HepG2 (cell line): ENCODE results near the gene CCDC106.

Experiments
- AHDC1 ChIP-seq: sonication (generic); formaldehyde crosslinking; IDR thresholded peaks from 2 replicates; pipeline ENCODE4 v1.5.1; 2020; ENCODE audit warnings: mild to moderate bottlenecking, missing genetic modification reagents, borderline replicate concordance
- FOSL1 ChIP-seq: sonication (generic); formaldehyde crosslinking; IDR thresholded peaks from 2 replicates; pipeline ENCODE4 v1.9.0; 2021; ENCODE audit warnings: missing genetic modification reagents, borderline replicate concordance
- HDAC1 ChIP-seq: sonication (generic); formaldehyde crosslinking; IDR thresholded peaks from 2 replicates; pipeline ENCODE4 v1.5.1; 2020; ENCODE audit warnings: mild to moderate bottlenecking, missing genetic modification reagents
- HIVEP1 ChIP-seq: sonication (generic); formaldehyde crosslinking; IDR thresholded peaks from 2 replicates; pipeline ENCODE4 v1.4.0; 2020; ENCODE audit warnings: mild to moderate bottlenecking, missing genetic modification reagents
- MEIS2 ChIP-seq: sonication (generic); formaldehyde crosslinking; IDR thresholded peaks from 2 replicates; pipeline ENCODE4 v1.9.0; 2021; ENCODE audit warnings: mild to moderate bottlenecking, missing genetic modification reagents
- PHB2 ChIP-seq: fragments of 450-650 bp; IDR thresholded peaks from 2 replicates; pipeline ENCODE4 v1.6.1; 2018; ENCODE audit not compliant: partially characterized antibody
- POLR2A ChIP-seq, 2 experiments: IDR thresholded peaks; 2 replicates each; pipeline ENCODE4 v1.6.1; 2011; ENCODE audit warnings: low read depth in 2 of 2, low read length in 2 of 2, mild to moderate bottlenecking in 1 of 2, moderate library complexity in 1 of 2; ENCODE audit not compliant: insufficient read depth in 1 of 2
- POLR2AphosphoS5 ChIP-seq: IDR thresholded peaks from 2 replicates; pipeline ENCODE4 v1.6.1; 2012; ENCODE audit warnings: low read depth, low read length
- REST ChIP-seq, 2 experiments: IDR thresholded peaks; 2 replicates each; pipeline ENCODE4 v1.6.1; 2011 to 2012; ENCODE audit warnings: low read length in 2 of 2, borderline replicate concordance in 1 of 2, low read depth in 1 of 2, mild to moderate bottlenecking in 1 of 2, moderate library complexity in 1 of 2
- ZKSCAN8 ChIP-seq: IDR thresholded peaks from 2 replicates; pipeline ENCODE4 v1.6.1; 2016; ENCODE audit warnings: borderline replicate concordance, missing genetic modification reagents, missing compliant biosample characterization
- ZNF274 ChIP-seq: sonication (generic); formaldehyde crosslinking; IDR thresholded peaks from 2 replicates; pipeline ENCODE4 v1.5.1; 2020; ENCODE audit warnings: mild to moderate bottlenecking, missing genetic modification reagents
- TF ChIP-seq, protein P1 (sequence below): sonication (generic); formaldehyde crosslinking; IDR thresholded peaks from 2 replicates; pipeline ENCODE4 v1.9.0; 2021; ENCODE audit warnings: missing genetic modification reagents, borderline replicate concordance
- TF ChIP-seq, protein P2 (sequence below): sonication (generic); formaldehyde crosslinking; conservative IDR thresholded peaks from 2 replicates; pipeline ENCODE4 v1.4.0; 2020; ENCODE audit warnings: missing genetic modification reagents
- TF ChIP-seq, protein P3 (sequence below): sonication (generic); formaldehyde crosslinking; IDR thresholded peaks from 2 replicates; pipeline ENCODE4 v1.5.0; 2020; ENCODE audit warnings: mild to moderate bottlenecking, missing genetic modification reagents, moderate library complexity

GRCh38 chr19:55694656-55695491 lies 46.9 kb downstream of the CCDC106 start:
- TF ChIP-seq AHDC1: no peak
- TF ChIP-seq ZNF274 (CRISPR knock-in tag): no peak
- TF ChIP-seq, protein P1, sequence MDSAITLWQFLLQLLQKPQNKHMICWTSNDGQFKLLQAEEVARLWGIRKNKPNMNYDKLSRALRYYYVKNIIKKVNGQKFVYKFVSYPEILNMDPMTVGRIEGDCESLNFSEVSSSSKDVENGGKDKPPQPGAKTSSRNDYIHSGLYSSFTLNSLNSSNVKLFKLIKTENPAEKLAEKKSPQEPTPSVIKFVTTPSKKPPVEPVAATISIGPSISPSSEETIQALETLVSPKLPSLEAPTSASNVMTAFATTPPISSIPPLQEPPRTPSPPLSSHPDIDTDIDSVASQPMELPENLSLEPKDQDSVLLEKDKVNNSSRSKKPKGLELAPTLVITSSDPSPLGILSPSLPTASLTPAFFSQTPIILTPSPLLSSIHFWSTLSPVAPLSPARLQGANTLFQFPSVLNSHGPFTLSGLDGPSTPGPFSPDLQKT: no peak
- TF ChIP-seq REST (IDR thresholded peaks at IDR 0.05; ENCODE audit: borderline replicate concordance in 1 of 2, low read depth in 1 of 2, low read length in 2 of 2): no peak
- TF ChIP-seq, protein P2, sequence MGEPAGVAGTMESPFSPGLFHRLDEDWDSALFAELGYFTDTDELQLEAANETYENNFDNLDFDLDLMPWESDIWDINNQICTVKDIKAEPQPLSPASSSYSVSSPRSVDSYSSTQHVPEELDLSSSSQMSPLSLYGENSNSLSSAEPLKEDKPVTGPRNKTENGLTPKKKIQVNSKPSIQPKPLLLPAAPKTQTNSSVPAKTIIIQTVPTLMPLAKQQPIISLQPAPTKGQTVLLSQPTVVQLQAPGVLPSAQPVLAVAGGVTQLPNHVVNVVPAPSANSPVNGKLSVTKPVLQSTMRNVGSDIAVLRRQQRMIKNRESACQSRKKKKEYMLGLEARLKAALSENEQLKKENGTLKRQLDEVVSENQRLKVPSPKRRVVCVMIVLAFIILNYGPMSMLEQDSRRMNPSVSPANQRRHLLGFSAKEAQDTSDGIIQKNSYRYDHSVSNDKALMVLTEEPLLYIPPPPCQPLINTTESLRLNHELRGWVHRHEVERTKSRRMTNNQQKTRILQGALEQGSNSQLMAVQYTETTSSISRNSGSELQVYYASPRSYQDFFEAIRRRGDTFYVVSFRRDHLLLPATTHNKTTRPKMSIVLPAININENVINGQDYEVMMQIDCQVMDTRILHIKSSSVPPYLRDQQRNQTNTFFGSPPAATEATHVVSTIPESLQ (CRISPR knock-in tag): no peak
- no peak for TF ChIP-seq PHB2
- no peak for TF ChIP-seq FOSL1
- TF ChIP-seq, protein P3, sequence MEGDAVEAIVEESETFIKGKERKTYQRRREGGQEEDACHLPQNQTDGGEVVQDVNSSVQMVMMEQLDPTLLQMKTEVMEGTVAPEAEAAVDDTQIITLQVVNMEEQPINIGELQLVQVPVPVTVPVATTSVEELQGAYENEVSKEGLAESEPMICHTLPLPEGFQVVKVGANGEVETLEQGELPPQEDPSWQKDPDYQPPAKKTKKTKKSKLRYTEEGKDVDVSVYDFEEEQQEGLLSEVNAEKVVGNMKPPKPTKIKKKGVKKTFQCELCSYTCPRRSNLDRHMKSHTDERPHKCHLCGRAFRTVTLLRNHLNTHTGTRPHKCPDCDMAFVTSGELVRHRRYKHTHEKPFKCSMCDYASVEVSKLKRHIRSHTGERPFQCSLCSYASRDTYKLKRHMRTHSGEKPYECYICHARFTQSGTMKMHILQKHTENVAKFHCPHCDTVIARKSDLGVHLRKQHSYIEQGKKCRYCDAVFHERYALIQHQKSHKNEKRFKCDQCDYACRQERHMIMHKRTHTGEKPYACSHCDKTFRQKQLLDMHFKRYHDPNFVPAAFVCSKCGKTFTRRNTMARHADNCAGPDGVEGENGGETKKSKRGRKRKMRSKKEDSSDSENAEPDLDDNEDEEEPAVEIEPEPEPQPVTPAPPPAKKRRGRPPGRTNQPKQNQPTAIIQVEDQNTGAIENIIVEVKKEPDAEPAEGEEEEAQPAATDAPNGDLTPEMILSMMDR (CRISPR knock-in tag): no peak
- TF ChIP-seq POLR2A (IDR thresholded peaks at IDR 0.05; ENCODE audit: insufficient read depth in 1 of 2, low read depth in 2 of 2, low read length in 2 of 2): no peak
- TF ChIP-seq MEIS2 (CRISPR knock-in tag): no peak
- no peak for TF ChIP-seq POLR2AphosphoS5
- no peak for TF ChIP-seq HDAC1 (CRISPR knock-in tag)
- TF ChIP-seq HIVEP1 (CRISPR knock-in tag): no peak
- no peak for TF ChIP-seq ZKSCAN8 (CRISPR knock-in tag)
